AG04450 (cell line): ENCODE results near the gene GLI1. TPM values are rescaled to one million over a fixed set of nuclear protein-coding genes. Genes with fewer than 3 reads are reported as not detected.

Experiments
- CTCF ChIA-PET: fragments of 300-600, 350-600 bp; formaldehyde crosslinking; extraction: SDS; loops from one replicate; lab custom pipeline; 2022; ENCODE audit warnings: antibody characterized with exemption, inconsistent platforms; lab: Charles Lee
- POLR2A ChIA-PET: fragments of 350-600 bp; formaldehyde crosslinking; extraction: SDS; loops from one replicate; lab custom pipeline; 2021; ENCODE audit warnings: antibody characterized with exemption, inconsistent platforms; lab: Yijun Ruan, JAX
- DNase-seq: peaks from one replicate; pipeline ENCODE4 v3.0.0-alpha.2; 2011; ENCODE audit warnings: low read depth, low spot score
- H3K27ac ChIP-seq: one replicate; pipeline ENCODE4 v1.5.1; 2012; ENCODE audit warnings: low read depth, low read length, control low read depth
- H3K27me3 ChIP-seq: one replicate; pipeline ENCODE4 v1.6.0; 2012; ENCODE audit warnings: low read length; ENCODE audit not compliant: control insufficient read depth, insufficient read depth
- H3K4me3 ChIP-seq: 2 replicates; pipeline ENCODE4 v1.5.1; 2011; ENCODE audit warnings: mild to moderate bottlenecking, low read depth, low read length, control low read depth
- H3K9me3 ChIP-seq: 2 replicates; pipeline ENCODE4 v1.5.1; 2012; ENCODE audit warnings: low read length; ENCODE audit not compliant: control insufficient read depth, insufficient read depth
- polyA plus RNA-seq: library from polyadenylated mRNA; depleted of rRNA; stranded (reverse); fragments of >200 nt; gene quantifications from 2 replicates; pipeline ENCODE4 v1.2.3, GENCODE V29; 2011
- TF ChIP-seq, protein P1 (sequence below): IDR thresholded peaks from 2 replicates; pipeline ENCODE4 v1.5.1; 2011; ENCODE audit warnings: low read depth, low read length, control low read depth, inconsistent platforms

GLI1 gene
- polyA plus RNA-seq, 1 experiment: 8.3 TPM

DNA sequence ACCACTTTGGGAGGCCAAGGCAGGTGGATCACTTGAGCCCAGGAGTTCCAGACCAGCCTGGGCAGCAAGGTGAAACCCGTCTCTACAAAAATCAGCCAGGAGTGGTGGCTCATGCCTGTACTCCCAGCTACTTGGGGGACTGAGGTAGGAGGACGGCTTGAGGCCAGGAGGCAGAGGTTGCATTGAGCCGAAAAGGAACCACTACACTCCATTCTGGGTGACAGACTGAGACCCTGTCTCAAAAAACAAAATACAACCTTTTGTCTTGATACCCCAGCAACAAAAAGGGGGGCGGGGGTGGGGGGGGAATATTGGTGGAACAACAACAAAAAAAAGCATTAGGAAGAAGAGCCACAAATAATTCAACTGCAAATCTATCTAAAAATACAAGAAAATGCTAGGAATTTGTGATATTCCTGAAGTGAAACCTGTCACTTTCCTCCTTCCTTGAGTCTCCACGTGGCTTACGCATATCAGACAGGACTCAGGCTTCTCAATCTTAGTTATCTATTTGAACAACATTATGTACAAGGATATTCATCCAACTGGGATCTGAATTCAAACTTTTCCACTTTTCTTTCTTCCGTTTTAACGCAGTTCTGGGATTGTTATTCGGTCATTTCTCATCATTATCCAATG, 30.0 kb upstream of the GLI1 start:
- Histone ChIP-seq H3K27ac (peak overlapping the region; percentile 74), H3K27me3 (no peaks in the 10 kb centered on the region), H3K9me3 (no peaks in the 10 kb centered on the region), H3K4me3 (peak overlapping the region; percentile 72)
- DNase-seq: no peak
- TF ChIP-seq, protein P1, sequence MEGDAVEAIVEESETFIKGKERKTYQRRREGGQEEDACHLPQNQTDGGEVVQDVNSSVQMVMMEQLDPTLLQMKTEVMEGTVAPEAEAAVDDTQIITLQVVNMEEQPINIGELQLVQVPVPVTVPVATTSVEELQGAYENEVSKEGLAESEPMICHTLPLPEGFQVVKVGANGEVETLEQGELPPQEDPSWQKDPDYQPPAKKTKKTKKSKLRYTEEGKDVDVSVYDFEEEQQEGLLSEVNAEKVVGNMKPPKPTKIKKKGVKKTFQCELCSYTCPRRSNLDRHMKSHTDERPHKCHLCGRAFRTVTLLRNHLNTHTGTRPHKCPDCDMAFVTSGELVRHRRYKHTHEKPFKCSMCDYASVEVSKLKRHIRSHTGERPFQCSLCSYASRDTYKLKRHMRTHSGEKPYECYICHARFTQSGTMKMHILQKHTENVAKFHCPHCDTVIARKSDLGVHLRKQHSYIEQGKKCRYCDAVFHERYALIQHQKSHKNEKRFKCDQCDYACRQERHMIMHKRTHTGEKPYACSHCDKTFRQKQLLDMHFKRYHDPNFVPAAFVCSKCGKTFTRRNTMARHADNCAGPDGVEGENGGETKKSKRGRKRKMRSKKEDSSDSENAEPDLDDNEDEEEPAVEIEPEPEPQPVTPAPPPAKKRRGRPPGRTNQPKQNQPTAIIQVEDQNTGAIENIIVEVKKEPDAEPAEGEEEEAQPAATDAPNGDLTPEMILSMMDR: no peak
- CTCF ChIA-PET: interaction anchor here (1.7 to 2.1 kb wide), 2 partner anchors 23 to 122 kb away, joined by 9 to 15 read pairs; no protein-coding TSS in a partner anchor
- POLR2A ChIA-PET: interaction anchor here (0.6 to 1.0 kb wide), 2 partner anchors 23 to 53 kb away, joined by 4 to 5 read pairs; no protein-coding TSS in a partner anchor

DNA sequence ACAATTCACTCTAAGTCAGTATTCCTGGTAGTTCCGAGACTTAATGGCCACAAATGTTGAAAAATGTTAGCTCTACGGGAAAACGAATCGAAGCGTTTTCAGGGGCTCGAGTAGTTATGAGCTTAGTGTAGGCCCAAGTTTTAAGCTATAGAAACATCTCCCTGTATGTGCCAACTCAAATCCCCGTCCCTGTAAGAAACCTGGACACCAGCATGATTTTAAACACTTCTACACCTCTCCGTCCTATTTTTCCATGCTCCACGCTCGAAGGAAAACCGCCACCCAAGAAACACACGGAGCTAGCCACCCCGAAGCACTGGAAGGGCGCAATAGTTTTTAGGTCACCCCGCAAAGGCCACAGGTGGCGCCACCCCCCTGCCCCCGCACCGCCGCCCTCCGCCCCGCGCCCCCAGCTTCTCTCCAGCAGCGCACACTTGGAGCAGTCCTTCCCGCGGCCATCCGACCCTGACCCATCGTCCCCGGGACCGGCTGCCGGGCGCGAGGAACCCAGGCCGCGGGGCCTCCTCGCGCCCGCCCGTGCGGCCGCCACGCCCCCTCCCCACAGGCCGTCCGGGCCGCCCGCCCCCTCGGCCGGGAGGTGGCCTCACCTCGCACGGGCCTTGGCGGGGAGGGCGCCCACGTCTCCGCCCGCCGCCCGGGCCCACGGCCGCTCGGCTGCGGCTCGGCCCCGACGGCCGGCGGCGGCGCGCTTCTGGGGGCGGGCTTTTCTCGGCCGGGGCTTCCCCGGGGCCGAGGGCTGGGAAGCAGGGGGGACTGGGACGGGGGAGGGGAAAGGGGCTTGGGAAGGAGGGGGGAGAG, 29.3 kb upstream of the GLI1 start:
- Histone ChIP-seq H3K27ac (peak overlapping the region; percentile 74), H3K4me3 (peak overlapping the region; percentile 72), H3K9me3 (no peaks in the 10 kb centered on the region), H3K27me3 (no peaks in the 10 kb centered on the region)
- CTCF ChIA-PET: interaction anchor here (1.7 to 2.1 kb wide), 2 partner anchors 23 to 122 kb away, joined by 9 to 15 read pairs; no protein-coding TSS in a partner anchor
- TF ChIP-seq, protein P1: no peak
- no peak for DNase-seq
- POLR2A ChIA-PET: interaction anchor here (0.6 to 1.0 kb wide), 2 partner anchors 22 to 54 kb away, joined by 4 to 5 read pairs; no protein-coding TSS in a partner anchor

DNA sequence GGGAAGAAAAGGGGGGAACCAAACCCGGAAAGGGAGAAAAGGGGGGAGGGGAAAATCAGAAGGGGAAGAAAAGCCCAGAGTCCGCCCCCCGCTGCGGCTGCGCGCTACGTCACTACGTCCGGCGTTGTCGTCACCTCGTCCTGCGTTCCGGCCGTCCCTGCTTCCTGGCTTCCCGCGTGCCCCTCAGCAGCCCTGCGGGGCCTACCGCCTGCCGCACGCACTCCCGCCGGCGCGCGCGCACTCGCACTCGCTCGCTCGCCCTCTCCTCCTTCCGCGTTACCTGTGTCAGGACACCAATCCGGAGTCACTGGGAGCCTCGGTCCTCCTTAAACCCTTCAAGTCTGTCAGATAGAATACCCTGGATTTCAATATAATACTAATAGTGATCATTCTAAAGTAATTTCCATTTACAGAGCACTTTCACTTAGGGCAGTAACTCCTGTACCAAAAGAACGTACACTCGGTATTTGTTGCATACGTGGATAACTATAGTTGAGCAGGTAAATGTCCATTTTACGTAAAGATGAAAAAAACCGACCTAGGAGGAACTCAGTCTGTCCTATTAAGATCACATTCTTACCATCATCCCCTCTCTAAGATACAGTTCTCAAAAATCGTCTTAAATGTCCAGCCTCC, 28.5 kb upstream of the GLI1 start, which contains the start of gene R3HDM2:
Gene R3HDM2 (minus strand): TSS at position 113 of the 636 bp plus-strand sequence. CDS start 120,615 bp downstream, outside the sequence.
- POLR2A ChIA-PET: no interaction called here
- peak within 1 kb of the TSS; percentile 72 for H3K4me3 ChIP-seq
- no peaks in the 10 kb centered on the region for H3K27me3 ChIP-seq
- CTCF ChIA-PET: no interaction called here
- DNase-seq: peak; percentile 87
- H3K9me3 ChIP-seq: no peaks in the 10 kb centered on the region
- peak within 1 kb of the TSS; percentile 74 for H3K27ac ChIP-seq
- TF ChIP-seq, protein P1: no peak

DNA sequence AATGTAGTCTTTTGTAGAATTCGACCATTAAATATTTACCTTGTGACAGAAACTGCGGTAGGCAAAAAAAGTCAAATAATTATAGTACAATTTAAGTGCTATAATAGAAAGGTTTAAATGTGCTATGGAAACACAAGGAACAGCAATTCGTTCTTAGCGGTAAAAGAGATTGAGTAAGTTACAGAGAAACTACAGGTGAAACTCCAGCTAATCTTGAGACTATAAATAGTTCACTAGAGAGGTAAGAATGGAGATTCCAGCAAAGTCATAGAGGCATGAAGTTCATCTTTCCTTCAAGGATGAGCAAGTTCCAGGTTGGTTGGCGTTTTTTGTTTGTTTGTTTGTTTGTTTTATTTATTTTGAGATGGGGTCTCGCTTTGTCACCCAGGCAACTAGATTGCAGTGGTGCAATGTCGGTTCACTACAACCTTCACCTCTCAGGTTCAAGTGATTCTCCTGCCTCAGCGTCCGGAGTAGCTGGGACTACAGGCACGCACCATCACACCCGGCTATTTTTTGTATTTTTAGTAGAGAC, 27.9 kb upstream of the GLI1 start:
- Histone ChIP-seq H3K9me3 (no peaks in the 10 kb centered on the region), H3K4me3 (no peak overlapping the region), H3K27ac (no peak overlapping the region), H3K27me3 (no peaks in the 10 kb centered on the region)
- ChIA-PET POLR2A (no interaction called here), CTCF (interaction anchor here (0.6 kb wide), 1 partner anchor 170 kb away, joined by 5 read pairs; no protein-coding TSS in a partner anchor)
- no peak for DNase-seq
- TF ChIP-seq, protein P1: no peak
